Right lobe of liver (tissue), 6 donors: Measurements from ENCODE around the gene TBK1. TPM values are rescaled to one million over a fixed set of nuclear protein-coding genes. Genes with fewer than 3 reads are reported as not detected.

ENCODE experiments used
- ATAC-seq, 4 donors: fragments of 200-7000 bp; cut with Tn5 transposase; one replicate each; pipeline ENCODE4 v1.9.1; 2020; ENCODE audit warnings: mild to moderate bottlenecking in 4 of 4, moderate library complexity in 4 of 4
- DNase-seq, 3 donors: peaks; one replicate each; pipeline ENCODE4 v3.0.0-alpha.2; 2020
- H3K27ac ChIP-seq, 3 donors: fragments of 200-600 bp; one replicate each; pipeline ENCODE4 v1.8.0; 2022
- H3K27me3 ChIP-seq, 2 donors: fragments of 200-600 bp; one replicate each; pipeline ENCODE4 v1.8.0; 2022
- H3K36me3 ChIP-seq, 4 donors: fragments of 200-600 bp; sonication (generic) in 1 of 4; one replicate each; pipeline versions ENCODE4 v1.5.1 to v1.8.0; 2017 to 2022; ENCODE audit warnings: control low read depth in 1 of 4
- H3K4me1 ChIP-seq, 4 donors: fragments of 200-600 bp; sonication (generic) in 1 of 4; one replicate each; pipeline versions ENCODE4 v1.5.1 to v1.8.0; 2017 to 2022; ENCODE audit warnings: control low read depth in 1 of 4
- H3K4me3 ChIP-seq, 3 donors: fragments of 200-600 bp; one replicate each; pipeline ENCODE4 v1.8.0; 2022
- H3K9me3 ChIP-seq, 4 donors: fragments of 200-600 bp; sonication (generic) in 1 of 4; one replicate each; pipeline versions ENCODE4 v1.5.1 to v1.8.0; 2017 to 2022; ENCODE audit warnings: control low read depth in 1 of 4
- POLR2A ChIP-seq: fragments of 450-650 bp; IDR thresholded peaks from one replicate; pipeline ENCODE4 v1.6.1; 2017; ENCODE audit warnings: antibody characterized with exemption, mild to moderate bottlenecking
- WGBS: methylation state at CpG from one replicate; pipeline ENCODE4 v1.1.6; 2018; ENCODE audit warnings: low coverage, low lambda C conversion rate; ENCODE audit not compliant: insufficient coverage; ENCODE audit errors: missing lambda C conversion rate; 5-methylcytosine and 5-hydroxymethylcytosine counted together
- intact Hi-C, 2 donors: fragments of 100-400 bp; cut with DNase I; formaldehyde crosslinking; loops; one replicate each; pipeline versions ENCODE4 v1.11.2 to v1.14.1; 2022
- total RNA-seq, 6 experiments: library from RNA; depleted of rRNA in 2 of 6; stranded (reverse); fragments of >200 nt in 2 of 6; fragmentation: NEBNext Ultra II Directional in 3 of 6; extraction: Animal tissue kit (Norgen Biotek cat#: 25700) in 3 of 6; gene quantifications; one replicate each; pipeline versions ENCODE4 v1.1.0 to v1.2.4, GENCODE V29; 2016 to 2023
- TF ChIP-seq, protein P1 (sequence below), 4 donors: fragments of 200-600 bp in 3 of 4; fragments of 450-650 bp in 1 of 4; IDR thresholded peaks; one replicate each; pipeline versions ENCODE4 v1.5.1 to v1.8.0; 2016 to 2022; ENCODE audit warnings: antibody characterized with exemption in 4 of 4, mild to moderate bottlenecking in 2 of 4
- donor health status: DM: no; HTN: yes; CAD: no.
- donor health status: DM: no; HTN: no; CAD: no.
- donor health status: DM: no; HTN: no; CAD: no.
- donor health status: DM: no; HTN: yes; CAD: no.
- donor health status: DM: no; HTN: yes; CAD: no.

The TBK1 gene
- total RNA-seq, 6 experiments from 2014 or later, result 9.0 to 21.8 (median 14.0) TPM

DNA sequence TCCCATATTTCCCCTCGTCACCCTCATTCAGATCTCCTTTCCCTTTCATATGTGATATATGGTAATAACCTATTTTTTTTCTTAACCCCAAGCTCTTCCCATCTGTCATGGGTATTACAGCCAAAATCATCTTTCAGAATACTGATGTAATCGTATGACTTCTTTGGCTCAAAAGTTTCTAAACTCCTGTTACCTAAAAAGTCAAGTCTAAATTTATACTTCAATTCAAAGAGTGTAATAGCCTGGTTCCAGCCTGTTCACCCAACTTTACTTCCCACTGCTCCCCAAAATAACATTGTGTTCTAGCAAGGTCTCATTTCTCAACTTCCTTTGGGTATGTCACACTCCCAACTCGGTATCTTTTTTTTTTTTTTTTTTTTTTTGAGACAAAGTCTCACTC lies 48.5 kb downstream of the TBK1 start:
- DNase-seq (no peak), ATAC-seq (no peak)
- no peaks in the 10 kb centered on the region for H3K4me1 ChIP-seq
- intact Hi-C loops, result no loop called here
- H3K9me3 ChIP-seq, result no peaks in the 10 kb centered on the region
- H3K36me3 ChIP-seq, result peaks cover 0 to 54% (median 15%) of the 10 kb centered on the region in 4 donors
- H3K27ac ChIP-seq, result no peak overlapping the region
- H3K27me3 ChIP-seq, result no peaks in the 10 kb centered on the region
- WGBS, result 67% methylated on average over 3 of the region's 3 CpGs
- TF ChIP-seq, protein P1, sequence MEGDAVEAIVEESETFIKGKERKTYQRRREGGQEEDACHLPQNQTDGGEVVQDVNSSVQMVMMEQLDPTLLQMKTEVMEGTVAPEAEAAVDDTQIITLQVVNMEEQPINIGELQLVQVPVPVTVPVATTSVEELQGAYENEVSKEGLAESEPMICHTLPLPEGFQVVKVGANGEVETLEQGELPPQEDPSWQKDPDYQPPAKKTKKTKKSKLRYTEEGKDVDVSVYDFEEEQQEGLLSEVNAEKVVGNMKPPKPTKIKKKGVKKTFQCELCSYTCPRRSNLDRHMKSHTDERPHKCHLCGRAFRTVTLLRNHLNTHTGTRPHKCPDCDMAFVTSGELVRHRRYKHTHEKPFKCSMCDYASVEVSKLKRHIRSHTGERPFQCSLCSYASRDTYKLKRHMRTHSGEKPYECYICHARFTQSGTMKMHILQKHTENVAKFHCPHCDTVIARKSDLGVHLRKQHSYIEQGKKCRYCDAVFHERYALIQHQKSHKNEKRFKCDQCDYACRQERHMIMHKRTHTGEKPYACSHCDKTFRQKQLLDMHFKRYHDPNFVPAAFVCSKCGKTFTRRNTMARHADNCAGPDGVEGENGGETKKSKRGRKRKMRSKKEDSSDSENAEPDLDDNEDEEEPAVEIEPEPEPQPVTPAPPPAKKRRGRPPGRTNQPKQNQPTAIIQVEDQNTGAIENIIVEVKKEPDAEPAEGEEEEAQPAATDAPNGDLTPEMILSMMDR (IDR thresholded peaks at IDR 0.05), result no peak
- TF ChIP-seq POLR2A, result no peak
- no peak overlapping the region for H3K4me3 ChIP-seq

DNA sequence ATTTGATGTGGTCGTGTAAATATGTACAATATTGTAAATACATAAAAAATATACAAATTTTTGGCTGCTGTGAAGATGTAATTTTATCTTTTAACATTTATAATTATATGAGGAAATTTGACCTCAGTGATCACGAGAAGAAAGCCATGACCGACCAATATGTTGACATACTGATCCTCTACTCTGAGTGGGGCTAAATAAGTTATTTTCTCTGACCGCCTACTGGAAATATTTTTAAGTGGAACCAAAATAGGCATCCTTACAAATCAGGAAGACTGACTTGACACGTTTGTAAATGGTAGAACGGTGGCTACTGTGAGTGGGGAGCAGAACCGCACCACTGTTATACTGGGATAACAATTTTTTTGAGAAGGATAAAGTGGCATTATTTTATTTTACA lies 49.6 kb downstream of the TBK1 start:
- H3K36me3 ChIP-seq, result peaks cover 0 to 43% (median 11%) of the 10 kb centered on the region in 4 donors
- ATAC-seq, result no peak
- TF ChIP-seq POLR2A, result no peak
- TF ChIP-seq, protein P1 (IDR thresholded peaks at IDR 0.05), result no peak
- no peaks in the 10 kb centered on the region for H3K4me1 ChIP-seq
- DNase-seq, result no peak
- 80% methylated on average over 7 of the region's 7 CpGs for WGBS
- no peaks in the 10 kb centered on the region for H3K27me3 ChIP-seq
- intact Hi-C loops, result no loop called here
- H3K9me3 ChIP-seq, result no peaks in the 10 kb centered on the region
- H3K4me3 ChIP-seq, result no peak overlapping the region
- H3K27ac ChIP-seq, result no peak overlapping the region

DNA sequence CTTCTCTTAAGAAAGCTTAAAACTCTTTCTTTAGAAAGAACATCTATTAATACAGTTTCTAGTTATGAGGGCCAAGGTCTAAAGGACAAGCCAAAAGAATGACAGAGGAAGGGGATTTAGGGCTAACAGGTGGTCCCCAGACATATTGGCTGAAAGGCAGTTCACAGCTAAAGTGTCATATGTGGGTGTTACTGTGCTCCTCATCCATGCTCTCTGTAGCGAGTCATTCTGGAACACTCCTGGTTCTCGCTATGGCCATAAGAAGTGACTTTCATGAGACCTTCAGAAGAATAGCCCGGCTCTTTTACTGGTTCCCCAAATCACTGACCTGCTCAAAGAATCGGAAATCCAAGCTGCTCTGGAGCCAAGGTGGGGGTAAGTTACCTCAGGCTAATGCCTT lies 55.0 kb downstream of the TBK1 start:
- Histone ChIP-seq H3K36me3 (no peaks in the 10 kb centered on the region), H3K4me1 (no peaks in the 10 kb centered on the region), H3K27ac (no peak overlapping the region), H3K27me3 (no peaks in the 10 kb centered on the region), H3K4me3 (no peak overlapping the region), H3K9me3 (no peaks in the 10 kb centered on the region)
- DNase-seq (no peak), ATAC-seq (no peak)
- TF ChIP-seq, protein P1 (IDR thresholded peaks at IDR 0.05), result no peak
- TF ChIP-seq POLR2A, result no peak
- intact Hi-C loops, result no loop called here
- WGBS, result 93% methylated on average over 2 of the region's 4 CpGs

DNA sequence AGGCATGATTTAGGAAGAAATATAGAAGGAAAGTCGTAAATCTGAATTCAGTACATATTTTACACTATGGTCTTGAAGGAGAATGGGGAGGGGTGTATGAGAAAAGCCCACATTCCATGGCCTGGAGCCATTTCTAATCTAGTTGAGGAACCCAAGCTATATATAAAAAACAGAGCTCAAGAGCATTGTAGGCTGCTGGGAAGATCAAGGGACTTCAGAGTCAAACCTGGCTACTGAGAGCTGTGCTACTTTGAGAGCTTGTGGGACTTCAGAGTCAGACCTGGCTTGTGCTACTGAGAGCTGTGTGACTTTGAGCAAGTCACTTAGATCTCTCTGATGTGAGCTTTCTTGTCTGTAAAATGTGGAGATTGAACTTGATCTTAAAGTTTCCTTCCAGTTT lies 58.7 kb downstream of the TBK1 start:
- ATAC-seq (no peak), DNase-seq (no peak)
- Histone ChIP-seq H3K36me3 (no peaks in the 10 kb centered on the region), H3K27ac (no peak overlapping the region), H3K4me1 (no peaks in the 10 kb centered on the region), H3K27me3 (no peaks in the 10 kb centered on the region), H3K4me3 (no peak overlapping the region), H3K9me3 (no peaks in the 10 kb centered on the region)
- TF ChIP-seq, protein P1 (IDR thresholded peaks at IDR 0.05), result no peak
- intact Hi-C loops, result no loop called here
- WGBS, result 83% methylated on average over 1 of the region's 1 CpG

DNA sequence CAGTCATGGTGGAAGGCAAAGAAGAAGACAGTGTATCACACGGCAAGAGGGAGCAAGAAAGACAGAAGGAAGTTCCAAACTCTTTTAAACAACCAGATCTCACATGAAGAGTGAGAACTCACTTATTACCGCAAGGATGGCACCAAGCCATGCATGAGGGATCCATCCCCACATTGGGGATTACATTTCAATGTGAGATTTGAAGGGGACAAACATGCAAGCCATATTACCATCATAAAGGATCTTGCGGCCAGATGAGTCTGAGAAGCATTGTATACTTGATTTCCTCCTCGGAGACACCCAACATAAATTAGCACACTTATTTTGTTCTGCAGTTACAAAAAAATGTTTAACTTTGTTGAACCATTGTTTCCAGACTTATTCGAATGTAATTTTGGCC lies 66.5 kb downstream of the TBK1 start:
- no peaks in the 10 kb centered on the region for H3K4me1 ChIP-seq
- WGBS, result 78% methylated on average over 4 of the region's 5 CpGs
- DNase-seq (no peak), ATAC-seq (no peak)
- H3K9me3 ChIP-seq, result no peaks in the 10 kb centered on the region
- no peaks in the 10 kb centered on the region for H3K36me3 ChIP-seq
- intact Hi-C loops, result no loop called here
- no peak overlapping the region for H3K4me3 ChIP-seq
- no peak overlapping the region for H3K27ac ChIP-seq
- no peak for TF ChIP-seq POLR2A
- TF ChIP-seq, protein P1 (IDR thresholded peaks at IDR 0.05), result no peak
- H3K27me3 ChIP-seq, result no peaks in the 10 kb centered on the region
